Inferior parietal cortex (tissue), 1 donor: ENCODE data around the gene MPDU1.
"Not testable (repeated sequence)": the region's sequence is repeated elsewhere in the genome, so short reads cannot be mapped to it uniquely, and the experiment has no call there.

Source experiments
- DNase-seq: peaks from one replicate; pipeline ENCODE4 v3.0.0-alpha.2; 2016; ENCODE audit errors: extremely low spot score

The MPDU1 gene

DNA sequence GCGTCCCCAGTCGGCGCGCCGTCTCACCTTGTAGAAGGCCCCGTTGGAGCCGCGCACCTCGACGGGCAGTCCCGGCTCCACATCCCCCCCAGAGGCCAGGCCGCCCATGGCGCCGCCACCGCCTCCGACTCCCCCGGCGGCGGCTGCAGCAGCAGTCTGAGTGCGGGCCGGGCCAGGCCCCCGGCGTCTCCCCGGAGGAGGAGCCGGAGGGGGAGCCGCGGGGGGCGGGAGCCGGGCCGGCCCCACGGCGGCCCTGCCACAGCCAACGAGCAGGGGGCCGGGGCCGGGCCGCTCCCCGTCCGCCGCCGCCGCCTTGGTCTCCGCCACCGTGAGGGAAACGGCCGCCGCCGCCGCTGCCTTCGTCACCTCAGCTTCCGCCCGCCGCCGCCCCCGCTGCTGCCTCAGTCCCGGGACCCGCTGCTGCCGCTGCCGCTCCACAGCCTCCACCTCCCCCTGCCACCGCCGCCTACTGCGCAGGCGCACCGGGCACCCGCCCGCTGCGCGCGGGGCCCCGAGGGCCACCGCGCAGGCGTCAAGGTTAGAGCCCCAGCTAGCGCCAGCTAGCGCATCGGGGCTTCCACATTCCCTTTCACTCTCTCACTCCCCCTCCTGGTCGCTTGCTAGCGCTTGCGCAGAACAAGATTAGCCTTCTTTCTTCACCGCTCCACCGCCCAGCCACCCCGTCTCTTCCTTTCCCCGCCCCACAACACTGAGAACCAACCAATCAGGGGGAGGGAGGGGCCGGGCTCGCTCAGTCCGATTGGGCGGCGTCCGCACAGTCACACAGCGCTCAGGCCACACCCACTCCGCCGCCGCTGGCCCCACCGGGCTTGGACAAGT is 31.0 kb downstream of the MPDU1 start, which contains the start of gene FXR2:
Gene FXR2 (minus strand): TSS at position 473 of the 840 bp plus-strand sequence. CDS start 365 bp downstream, at position 108.
- DNase-seq: peak; percentile 99

DNA sequence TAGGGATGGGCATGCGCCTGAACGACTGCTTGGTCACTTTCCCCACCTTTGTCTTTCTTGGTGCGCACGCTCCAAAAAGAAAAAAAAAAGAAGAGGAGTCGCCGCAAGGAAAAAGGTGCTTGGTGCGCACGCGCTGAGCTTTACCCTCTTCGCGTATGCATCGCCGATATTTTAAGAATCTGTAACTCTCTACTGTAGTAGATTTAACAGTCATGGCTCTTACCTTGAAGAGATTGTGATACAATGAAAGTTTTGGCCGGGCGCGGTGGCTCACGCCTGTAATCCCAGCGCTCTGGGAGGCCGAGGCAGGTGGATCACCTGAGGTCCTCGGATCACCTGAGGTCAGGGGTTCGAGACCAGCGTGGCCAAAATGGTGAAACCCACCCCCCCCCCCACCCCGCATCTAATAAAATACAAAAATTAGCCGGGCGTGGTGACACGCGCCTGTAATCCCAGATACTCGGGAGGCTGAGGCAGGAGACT is 31.7 kb downstream of the MPDU1 start:
- DNase-seq: no peak

DNA sequence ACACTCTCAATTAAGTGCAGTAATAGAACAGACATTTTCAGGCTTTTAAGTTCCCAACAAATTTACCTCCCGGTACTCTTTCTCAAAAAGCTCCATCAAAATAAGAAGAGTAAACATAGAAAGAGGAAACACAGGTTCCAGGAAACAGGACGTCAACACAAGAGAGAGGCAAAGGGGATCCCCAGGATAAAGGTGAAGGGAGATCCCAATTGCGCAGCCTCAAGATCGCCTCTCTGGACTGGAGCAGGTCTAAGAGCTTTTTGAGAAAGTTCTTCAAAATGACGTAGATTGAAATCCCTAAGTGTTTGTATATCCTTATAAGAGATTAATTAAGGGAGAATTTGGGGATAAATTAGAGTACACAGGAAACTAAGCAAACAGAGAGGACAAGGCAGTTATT is 35.0 kb downstream of the MPDU1 start:
- DNase-seq: no peak

DNA sequence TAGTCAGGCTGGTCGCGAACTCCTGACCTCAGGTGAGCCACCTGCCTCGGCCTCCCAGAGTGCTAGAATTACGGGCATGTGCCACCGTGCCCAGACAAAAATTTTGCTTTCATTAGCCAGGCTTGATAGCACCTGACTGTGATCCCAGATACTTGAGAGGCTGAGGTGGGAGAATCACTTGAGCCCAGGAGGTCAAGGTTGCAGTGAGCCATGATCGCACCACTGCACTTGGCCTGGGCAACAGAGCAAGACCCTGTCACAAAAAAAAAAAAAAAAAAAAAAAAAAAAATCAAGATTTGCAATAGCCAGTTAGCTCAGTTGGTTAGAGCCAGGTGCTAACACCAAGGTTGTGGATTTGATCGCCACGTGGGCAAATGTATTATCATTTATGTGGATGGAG is 37.2 kb downstream of the MPDU1 start:
- no peak for DNase-seq

DNA sequence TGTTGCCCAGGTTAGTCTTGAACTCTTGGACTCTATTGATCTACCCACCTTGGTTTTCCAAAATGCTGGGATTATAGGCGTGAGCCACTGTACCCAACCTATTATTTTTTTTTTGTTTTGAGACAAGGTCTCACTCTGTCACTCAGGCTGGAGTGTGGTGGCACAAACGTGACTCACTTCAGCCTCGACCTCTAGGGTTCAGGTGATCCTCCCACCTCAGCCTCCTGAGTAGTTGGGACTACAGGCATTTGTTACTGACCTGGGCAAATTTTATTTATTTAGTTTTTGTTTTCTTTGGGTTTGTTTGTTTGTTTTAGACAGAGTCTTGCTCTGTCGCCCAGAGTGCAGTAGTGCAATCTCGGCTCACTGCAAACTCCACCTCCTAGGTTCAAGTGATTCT is 40.0 kb downstream of the MPDU1 start:
- no peak for DNase-seq

DNA sequence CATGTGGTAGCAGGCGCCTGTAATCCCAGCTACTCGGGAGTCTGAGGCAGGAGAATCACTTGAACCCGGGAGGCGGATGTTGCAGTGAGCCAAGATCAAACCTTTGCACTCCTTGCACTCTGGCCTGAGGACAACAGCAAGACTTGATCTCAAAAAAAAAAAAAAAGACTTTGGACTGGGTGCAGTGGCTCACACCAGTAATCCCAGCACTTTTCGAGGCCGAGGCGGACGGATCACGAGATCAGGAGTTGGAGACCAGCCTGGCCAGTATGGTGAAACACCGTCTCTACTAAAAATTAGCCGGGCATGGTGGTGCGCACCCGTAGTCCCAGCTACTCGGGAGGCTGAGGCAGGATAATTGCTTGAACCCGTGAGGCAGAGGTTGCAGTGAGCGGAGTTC is 42.1 kb downstream of the MPDU1 start:
- DNase-seq: not testable (repeated sequence)

DNA sequence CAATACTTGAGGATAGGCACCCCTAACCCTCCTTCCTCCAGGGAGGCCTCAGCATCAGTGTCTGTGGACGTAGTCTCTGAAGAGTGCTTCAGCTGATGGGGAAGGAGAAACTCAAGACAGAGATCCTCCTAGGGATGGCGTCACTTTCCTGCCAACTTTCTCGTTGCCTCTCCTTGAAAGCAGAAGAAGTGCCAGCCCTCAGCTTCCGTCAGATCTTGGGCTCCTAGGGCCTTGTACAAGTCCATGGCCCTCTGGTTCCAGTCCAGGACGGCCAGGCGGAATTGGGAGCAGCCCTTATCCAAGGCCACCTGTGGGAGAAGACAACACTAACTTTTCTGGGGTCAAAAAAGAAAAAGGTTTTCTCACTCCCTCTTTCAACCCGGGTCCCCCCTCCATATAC is 42.7 kb downstream of the MPDU1 start:
- DNase-seq: no peak

DNA sequence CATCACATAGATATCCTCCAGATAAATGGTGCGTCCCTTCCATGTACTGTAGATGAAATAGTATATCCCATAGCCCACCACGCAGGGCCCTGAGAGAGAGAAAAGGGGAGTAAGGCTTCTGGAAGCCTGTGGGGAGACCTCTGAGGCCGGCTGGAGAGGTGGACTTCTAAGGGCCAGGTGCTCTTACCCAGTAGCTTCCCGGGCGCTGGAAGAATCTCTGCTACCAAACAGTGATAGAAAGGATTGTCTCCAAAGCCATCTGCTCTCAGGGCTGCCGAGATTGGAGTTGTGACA is 43.3 kb downstream of the MPDU1 start:
- DNase-seq: no peak

DNA sequence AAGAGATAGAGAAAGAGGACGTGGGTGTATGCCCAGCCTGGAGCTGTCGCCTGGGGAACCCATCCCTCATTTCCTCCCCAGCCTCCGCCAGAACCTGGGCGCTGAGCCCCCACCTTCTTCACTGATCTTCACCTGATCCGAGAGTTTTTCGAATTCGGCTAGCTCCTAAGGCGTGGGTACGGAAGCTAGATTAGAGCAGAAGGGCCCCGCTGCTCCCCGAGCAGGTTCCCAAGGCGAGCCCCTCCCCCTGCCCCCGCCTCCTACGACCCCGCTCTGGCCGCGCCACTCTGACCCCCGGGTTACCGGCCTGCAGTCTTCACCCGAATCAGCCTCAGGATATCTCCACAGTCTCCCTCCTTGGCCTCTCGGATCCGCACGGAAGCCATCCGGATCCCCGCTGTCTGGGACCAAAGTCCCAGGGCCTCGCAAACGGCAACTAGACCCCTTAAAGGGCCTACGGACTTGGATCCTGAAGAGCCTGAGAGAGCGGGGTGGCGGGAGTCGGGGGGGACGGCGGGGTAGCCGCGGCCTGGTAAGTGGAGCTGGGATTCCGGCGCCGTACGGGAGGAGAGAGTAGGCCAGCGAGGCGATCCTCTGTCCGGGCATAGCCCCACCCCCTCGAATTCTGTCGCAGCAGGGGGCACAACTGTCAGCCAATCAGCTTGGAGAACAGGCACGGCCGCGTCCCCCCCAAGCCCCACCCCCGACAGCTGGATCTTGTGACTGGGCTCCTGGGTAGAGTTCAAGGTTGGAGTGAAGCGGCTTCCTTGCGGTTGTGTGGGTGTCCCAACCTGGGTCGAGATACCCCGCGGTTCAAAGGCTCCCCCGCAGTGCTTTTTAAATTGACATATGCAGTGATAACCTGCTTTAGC is 43.8 kb downstream of the MPDU1 start, which contains the start of gene SAT2:
Gene SAT2 (minus strand): TSS at position 572 of the 872 bp plus-strand sequence. CDS start 186 bp downstream, at position 386.
- peak; percentile 87 for DNase-seq

DNA sequence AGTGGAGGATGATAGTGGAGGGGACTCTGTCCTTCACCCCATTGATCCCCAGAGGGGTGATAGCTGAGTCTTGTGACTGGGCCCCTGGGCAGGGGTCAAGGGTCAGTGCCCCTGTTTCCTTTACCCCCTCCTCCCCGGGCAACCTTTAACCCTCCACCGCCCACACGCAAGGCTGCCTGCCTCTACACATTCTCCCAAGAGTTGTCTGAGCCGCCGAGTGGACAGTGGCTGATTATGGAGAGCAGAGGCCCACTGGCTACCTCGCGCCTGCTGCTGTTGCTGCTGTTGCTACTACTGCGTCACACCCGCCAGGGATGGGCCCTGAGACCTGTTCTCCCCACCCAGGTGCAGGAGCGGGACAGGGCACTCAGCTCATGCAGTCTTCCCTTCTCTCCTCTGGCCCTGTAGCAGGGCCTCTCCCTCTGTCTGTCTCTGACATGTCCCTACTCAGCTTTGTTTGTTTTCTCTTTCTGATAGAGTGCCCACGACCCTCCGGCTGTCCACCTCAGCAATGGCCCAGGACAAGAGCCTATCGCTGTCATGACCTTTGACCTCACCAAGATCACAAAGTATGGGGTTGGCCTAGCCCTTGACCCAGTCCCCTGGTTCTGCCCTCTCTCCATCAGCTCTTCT is 46.4 kb downstream of the MPDU1 start, which contains the start of gene SHBG:
Gene SHBG (plus strand): TSS at position 197 of the 633 bp plus-strand sequence. CDS start 38 bp downstream, at position 235.
- DNase-seq: no peak

DNA sequence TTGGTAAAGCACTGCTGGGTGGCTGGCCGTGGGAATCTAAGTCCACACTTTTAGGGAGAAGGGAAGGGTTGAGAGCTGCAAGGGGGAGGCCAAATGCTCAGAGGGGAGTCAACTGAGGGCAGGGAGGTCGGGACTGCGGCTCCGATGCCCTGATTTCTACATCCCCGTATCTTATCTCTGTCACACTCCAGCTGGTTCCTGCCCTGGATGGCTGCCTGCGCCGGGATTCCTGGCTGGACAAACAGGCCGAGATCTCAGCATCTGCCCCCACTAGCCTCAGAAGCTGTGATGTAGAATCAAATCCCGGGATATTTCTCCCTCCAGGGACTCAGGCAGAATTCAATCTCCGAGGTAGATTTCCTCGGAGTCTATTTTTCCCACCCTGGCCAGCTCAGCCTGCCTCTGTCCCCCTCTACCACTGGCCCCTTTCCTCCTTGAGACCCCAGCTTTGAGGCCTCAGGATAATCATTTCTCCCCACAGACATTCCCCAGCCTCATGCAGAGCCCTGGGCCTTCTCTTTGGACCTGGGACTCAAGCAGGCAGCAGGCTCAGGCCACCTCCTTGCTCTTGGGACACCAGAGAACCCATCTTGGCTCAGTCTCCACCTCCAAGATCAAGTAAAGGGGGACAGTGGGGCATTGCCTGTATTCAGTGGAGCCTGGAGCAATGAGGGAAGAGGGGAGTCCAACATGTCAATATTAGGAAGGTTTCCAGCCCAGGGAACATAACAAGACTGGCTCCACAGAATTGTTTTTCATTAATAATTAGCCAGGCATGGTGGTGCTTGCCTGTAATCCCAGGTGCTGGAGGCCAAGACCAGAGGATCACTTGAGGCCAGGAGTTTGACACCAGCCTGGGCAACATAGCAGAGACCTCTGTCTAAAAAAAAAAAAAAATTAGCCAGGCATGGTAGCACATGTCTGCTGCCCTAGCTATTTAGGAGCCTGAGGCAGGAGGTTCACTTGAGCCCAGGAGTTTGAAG is 48.0 kb downstream of the MPDU1 start:
- no peak for DNase-seq

DNA sequence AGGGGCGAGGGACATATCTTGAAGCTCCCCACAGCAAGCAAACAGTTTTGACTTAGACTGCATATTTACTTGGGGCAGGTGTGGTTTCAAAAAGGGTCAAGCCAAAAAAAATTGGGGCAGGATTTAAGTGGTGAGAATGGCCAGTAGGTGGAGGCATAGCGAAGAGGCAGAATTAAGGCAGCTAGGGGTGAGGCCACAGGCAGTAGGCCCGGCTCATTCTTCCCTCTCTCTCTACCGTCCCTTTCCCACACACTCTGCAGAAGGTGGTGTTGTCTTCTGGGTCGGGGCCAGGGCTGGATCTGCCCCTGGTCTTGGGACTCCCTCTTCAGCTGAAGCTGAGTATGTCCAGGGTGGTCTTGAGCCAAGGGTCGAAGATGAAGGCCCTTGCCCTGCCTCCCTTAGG is 48.8 kb downstream of the MPDU1 start:
- no peak for DNase-seq

DNA sequence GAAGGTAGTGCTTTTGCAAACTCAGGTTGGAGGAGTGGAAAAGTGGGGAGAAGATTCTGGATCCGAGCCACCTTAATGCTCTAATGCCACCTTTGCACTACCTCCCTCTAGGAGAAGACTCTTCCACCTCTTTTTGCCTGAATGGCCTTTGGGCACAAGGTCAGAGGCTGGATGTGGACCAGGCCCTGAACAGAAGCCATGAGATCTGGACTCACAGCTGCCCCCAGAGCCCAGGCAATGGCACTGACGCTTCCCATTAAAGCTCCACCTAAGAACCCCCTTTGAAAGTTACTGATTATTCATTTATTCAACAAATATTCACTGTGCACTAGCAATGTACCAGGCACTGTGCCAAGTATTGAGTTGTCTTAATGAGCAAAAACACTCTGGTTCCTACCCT is 49.4 kb downstream of the MPDU1 start:
- no peak for DNase-seq

DNA sequence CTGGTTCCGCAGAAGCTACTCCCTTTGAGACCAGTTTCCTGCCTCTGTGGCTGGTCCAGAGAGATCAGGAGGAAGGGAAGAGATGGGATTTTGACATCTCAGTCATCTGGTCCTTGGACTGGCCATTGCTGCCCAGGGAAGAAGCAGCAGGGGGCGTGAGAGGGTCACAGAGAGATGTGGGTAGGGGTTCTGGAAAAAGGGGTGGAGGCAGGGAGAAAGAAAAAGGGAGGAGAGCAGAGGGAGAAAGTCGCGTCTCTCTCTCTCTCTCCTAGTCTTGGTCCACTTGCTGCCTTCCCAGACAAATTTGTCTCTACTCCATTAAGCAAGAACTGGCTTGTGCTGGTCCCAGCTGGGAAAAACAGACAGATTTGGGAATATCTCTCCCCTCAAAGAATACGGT is 50.7 kb downstream of the MPDU1 start:
- DNase-seq: no peak

DNA sequence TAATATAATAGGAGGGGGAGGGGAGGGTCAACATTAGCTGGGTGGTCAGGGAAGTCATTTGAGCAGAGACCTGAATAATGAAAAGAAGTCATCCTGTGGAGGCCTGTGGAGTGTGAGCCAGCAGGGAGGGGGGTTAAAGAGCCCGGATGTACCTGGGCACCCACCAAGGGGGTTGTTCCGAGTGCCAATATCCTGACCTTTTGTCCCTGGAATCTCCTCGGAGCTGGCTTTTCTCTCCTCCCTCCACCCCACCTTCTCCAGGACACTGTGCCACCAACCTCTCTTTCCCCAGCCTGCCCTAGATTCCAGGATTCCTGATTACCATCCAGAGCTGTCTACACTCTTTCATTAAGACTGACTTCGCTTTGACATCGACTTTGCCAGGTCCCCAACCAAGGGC is 52.5 kb downstream of the MPDU1 start:
- DNase-seq: no peak
